Suprapubic skin (tissue), 3 donors: ENCODE results near the gene NCOA1.
"Not testable (repeated sequence)": the region's sequence is repeated elsewhere in the genome, so short reads cannot be mapped to it uniquely, and the experiment has no call there.

Experiments used
- CTCF ChIP-seq, 2 donors: fragments of 200-600 bp in 1 of 2; fragments of 450-650 bp in 1 of 2; sonication (generic) in 1 of 2; IDR thresholded peaks; one replicate each; pipeline ENCODE4 v1.5.1; 2016 to 2019; ENCODE audit warnings: antibody characterized with exemption in 2 of 2, mild to moderate bottlenecking in 1 of 2, moderate library complexity in 1 of 2
- POLR2A ChIP-seq, 2 donors: fragments of 450-650 bp; IDR thresholded peaks; one replicate each; pipeline ENCODE4 v1.6.1; 2017; ENCODE audit warnings: antibody characterized with exemption in 2 of 2, mild to moderate bottlenecking in 2 of 2, moderate library complexity in 2 of 2

- not testable (repeated sequence) for TF ChIP-seq CTCF, POLR2A (IDR thresholded peaks at IDR 0.05)
These were observed 187.0 kb downstream of the NCOA1 start for GRCh38 chr2:24678066-24678465.
